Activated CD8-positive, alpha-beta T cell treated with anti-CD3 and anti-CD28 coated beads, Interleukin-2, amount 10 ng/mL, durations not matched to agents 7 days and 5 days (primary cell): ENCODE results near the gene P2RX4. TPM values are rescaled to one million over a fixed set of nuclear protein-coding genes. Genes with fewer than 3 reads are reported as not detected.

Experiments used
- ATAC-seq: fragments of 150-1000 bp; cut with Tn5 transposase; one replicate; pipeline ENCODE4 v1.10.0; 2021; ENCODE audit warnings: moderate library complexity
- CTCF ChIA-PET: fragments of 350-600 bp; sonication (Branson Sonifier 250); formaldehyde crosslinking; loops from one replicate; lab custom pipeline; 2021; ENCODE audit warnings: antibody characterized with exemption; lab: Charles Lee
- POLR2A ChIA-PET: fragments of 350-600 bp; sonication (Branson Sonifier 250); formaldehyde crosslinking; loops from one replicate; lab custom pipeline; 2021; ENCODE audit warnings: antibody characterized with exemption; lab: Charles Lee
- DNase-seq: peaks from one replicate; pipeline ENCODE4 v3.0.0-alpha.2; 2020
- H3K27ac Mint-ChIP-seq: one replicate; pipeline ENCODE4 v1.8.0; 2021; ENCODE audit warnings: mild to moderate bottlenecking, mixed read lengths
- H3K27me3 Mint-ChIP-seq: one replicate; pipeline ENCODE4 v1.8.0; 2021; ENCODE audit warnings: low read depth, mixed read lengths
- H3K36me3 Mint-ChIP-seq: one replicate; pipeline ENCODE4 v1.8.0; 2021; ENCODE audit warnings: low read depth, mixed read lengths
- H3K4me1 Mint-ChIP-seq: one replicate; pipeline ENCODE4 v1.8.0; 2021; ENCODE audit warnings: low read depth, mixed read lengths
- H3K4me3 Mint-ChIP-seq: one replicate; pipeline ENCODE4 v1.8.0; 2021; ENCODE audit warnings: mild to moderate bottlenecking, mixed read lengths
- H3K9me3 Mint-ChIP-seq: one replicate; pipeline ENCODE4 v1.8.0; 2022; ENCODE audit warnings: mixed read lengths; ENCODE audit not compliant: insufficient read depth
- total RNA-seq, 2 experiments: library from RNA; stranded (reverse); gene quantifications; one replicate each; pipeline ENCODE4 v1.2.3, GENCODE V29; 2021

P2RX4 gene
- total RNA-seq, 2 experiments from 2014 or later: 38.7 to 41.0 TPM

DNA sequence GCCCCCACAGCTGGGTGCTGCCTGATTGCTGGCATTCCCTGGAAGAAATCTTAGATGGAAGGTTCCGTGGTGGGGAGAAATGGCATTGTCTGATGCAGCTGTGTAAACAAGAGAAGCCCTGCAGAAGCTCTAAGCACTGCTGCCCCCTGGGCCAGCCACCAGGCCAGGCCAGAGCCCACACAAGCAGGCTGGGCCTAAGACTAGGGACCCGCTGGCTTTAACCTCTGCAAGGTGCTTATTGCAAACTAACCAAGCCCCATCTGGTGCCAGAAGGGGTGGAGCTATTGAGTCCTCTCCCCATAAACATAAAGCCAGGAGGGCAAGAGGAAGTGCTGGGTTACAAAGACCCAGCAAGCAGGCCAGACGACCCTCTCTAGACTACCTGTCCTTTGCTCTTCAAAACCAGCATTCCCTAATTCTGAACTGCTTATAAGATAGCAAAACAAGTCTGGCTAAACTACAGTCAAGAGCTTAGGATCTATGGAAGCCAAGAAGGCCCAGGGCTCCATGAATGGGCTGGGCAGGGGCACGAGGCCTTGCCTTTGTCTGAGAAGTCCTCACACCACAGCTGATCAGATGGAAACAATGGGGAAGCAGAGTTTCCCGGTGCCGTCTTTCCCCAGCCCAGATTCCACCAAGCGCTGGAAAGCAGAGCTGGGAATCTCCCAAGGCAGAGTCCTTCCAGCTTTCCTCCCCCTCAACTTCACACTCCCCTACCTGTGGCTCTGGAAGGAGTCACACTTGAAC is 28.8 kb downstream of the P2RX4 start:
- ChIA-PET CTCF (interaction anchor here (0.9 to 3.2 kb wide), 11 partner anchors 9 to 179 kb away, joined by 3 to 45 read pairs (median 4); partner anchors contain the start of gene CAMKK2), POLR2A (interaction anchor here (0.6 to 2.1 kb wide), 7 partner anchors 9 to 441 kb away, joined by 3 to 7 read pairs (median 4); no protein-coding TSS in a partner anchor)
- Mint-ChIP-seq H3K4me3 (no peak overlapping the region), H3K36me3 (peaks cover 63% of the 10 kb centered on the region), H3K27me3 (no peaks in the 10 kb centered on the region), H3K9me3 (no peaks in the 10 kb centered on the region), H3K4me1 (peaks cover 44% of the 10 kb centered on the region), H3K27ac (peak overlapping the region; percentile 96)
- DNase-seq: no peak
- ATAC-seq: no peak

DNA sequence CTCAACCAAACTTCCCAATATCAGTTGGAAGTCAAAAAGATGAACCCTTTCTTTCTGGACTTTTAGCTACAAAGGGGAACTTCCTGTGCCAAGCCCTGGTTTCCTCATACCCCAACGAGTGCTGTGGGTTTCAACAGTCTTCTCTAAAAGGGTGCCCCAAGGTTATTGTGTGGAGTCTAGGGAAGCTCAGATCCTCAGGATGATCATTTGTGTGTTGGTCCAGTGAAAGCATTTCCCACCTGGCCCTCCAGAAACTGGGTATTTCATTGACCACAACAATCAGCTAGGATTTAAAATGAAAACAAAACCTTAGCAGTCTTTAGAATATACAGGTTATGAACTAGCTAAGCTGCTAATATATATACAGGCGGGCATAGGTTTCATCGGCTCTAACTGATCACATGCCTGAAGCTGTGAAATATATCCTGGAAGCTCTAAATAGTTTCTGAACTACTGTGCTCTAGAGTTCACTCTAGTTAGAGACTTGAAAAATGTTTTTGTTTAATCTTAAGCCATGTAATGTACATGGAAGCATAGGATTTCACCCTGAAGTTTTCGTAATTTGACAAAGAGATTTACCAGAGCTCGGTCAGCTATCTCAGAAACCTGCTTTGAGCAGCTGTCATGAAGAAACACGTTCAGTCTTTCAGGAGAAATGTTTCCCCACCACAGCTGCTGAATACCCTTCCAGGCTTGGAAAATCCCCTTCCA is 29.6 kb downstream of the P2RX4 start:
- Mint-ChIP-seq H3K4me1 (peaks cover 44% of the 10 kb centered on the region), H3K27me3 (no peaks in the 10 kb centered on the region), H3K4me3 (no peak overlapping the region), H3K9me3 (no peaks in the 10 kb centered on the region), H3K27ac (peak overlapping the region; percentile 96), H3K36me3 (peaks cover 60% of the 10 kb centered on the region)
- ATAC-seq (no peak), DNase-seq (no peak)
- ChIA-PET CTCF (interaction anchor here (0.9 to 3.2 kb wide), 11 partner anchors 10 to 180 kb away, joined by 3 to 45 read pairs (median 4); partner anchors contain the start of gene CAMKK2), POLR2A (interaction anchor here (0.6 to 2.1 kb wide), 5 partner anchors 8 to 441 kb away, joined by 3 to 7 read pairs (median 5); no protein-coding TSS in a partner anchor)

DNA sequence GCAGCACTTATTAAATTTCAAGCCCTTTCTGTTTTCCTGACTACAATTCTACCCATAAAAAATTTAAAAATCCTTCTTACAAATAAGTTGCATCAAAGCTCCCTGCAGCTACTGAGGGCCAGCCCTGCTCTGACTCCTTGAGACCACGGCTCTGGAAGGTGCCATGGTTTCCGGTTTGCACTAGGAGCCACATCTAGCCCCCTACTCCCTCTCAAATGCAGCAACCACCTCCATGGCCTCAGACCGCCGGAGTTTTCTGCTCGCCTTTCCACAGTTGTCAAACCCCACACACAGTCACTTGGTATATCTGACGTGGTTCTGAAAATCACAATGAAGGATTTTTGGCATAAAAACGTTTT is 30.1 kb downstream of the P2RX4 start:
- peak; percentile 22 for ATAC-seq
- DNase-seq: no peak
- ChIA-PET CTCF (interaction anchor here (0.9 to 3.2 kb wide), 10 partner anchors 10 to 180 kb away, joined by 3 to 45 read pairs (median 4); partner anchors contain the start of gene CAMKK2), POLR2A (interaction anchor here (0.8 to 2.1 kb wide), 7 partner anchors 8 to 95 kb away, joined by 3 to 8 read pairs (median 5); no protein-coding TSS in a partner anchor)
- Mint-ChIP-seq H3K4me1 (peaks cover 44% of the 10 kb centered on the region), H3K4me3 (peak overlapping the region; percentile 68), H3K36me3 (peaks cover 56% of the 10 kb centered on the region), H3K27ac (peak overlapping the region; percentile 96), H3K9me3 (no peaks in the 10 kb centered on the region), H3K27me3 (no peaks in the 10 kb centered on the region)

DNA sequence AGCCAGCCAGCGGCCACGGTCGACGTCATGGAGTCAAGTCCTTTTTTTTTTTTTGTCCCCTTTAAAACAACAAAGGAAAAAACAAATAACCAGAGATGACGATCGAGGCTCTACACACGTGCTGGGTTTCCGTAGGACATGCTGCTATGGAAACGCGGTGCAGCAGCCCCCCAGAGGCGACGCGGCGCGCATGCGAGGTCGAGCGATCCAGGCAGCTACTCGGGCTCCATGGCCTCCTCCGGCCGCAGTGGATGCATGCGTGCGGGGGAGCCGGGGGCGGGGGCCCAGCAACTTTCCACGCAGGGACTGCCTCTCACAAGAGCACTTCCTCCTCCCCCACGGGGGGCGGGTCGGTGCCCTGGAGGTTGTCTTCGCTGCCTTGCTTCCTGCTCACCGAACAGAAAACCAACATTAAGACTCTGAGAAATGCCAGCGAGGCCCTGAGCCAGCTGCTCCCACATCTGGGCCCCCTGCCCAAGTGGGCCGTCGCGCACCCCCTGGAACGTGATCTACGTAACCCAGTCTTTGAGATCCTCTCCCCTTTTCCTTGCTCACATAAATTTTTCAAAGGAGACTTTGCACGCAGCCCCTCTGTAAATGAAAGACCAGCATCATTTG is 30.7 kb downstream of the P2RX4 start:
- CTCF ChIA-PET: interaction anchor here (1.4 to 3.2 kb wide), 4 partner anchors 11 to 181 kb away, joined by 3 to 45 read pairs (median 14); no protein-coding TSS in a partner anchor
- Mint-ChIP-seq H3K36me3 (peaks cover 51% of the 10 kb centered on the region), H3K27me3 (no peaks in the 10 kb centered on the region), H3K4me1 (peaks cover 44% of the 10 kb centered on the region), H3K4me3 (peak overlapping the region; percentile 68), H3K27ac (peak overlapping the region; percentile 96), H3K9me3 (no peaks in the 10 kb centered on the region)
- POLR2A ChIA-PET: interaction anchor here (0.8 to 2.1 kb wide), 4 partner anchors 9 to 95 kb away, joined by 3 to 8 read pairs (median 6); no protein-coding TSS in a partner anchor
- peak; percentile 90 for ATAC-seq
- DNase-seq: peak; percentile 89

DNA sequence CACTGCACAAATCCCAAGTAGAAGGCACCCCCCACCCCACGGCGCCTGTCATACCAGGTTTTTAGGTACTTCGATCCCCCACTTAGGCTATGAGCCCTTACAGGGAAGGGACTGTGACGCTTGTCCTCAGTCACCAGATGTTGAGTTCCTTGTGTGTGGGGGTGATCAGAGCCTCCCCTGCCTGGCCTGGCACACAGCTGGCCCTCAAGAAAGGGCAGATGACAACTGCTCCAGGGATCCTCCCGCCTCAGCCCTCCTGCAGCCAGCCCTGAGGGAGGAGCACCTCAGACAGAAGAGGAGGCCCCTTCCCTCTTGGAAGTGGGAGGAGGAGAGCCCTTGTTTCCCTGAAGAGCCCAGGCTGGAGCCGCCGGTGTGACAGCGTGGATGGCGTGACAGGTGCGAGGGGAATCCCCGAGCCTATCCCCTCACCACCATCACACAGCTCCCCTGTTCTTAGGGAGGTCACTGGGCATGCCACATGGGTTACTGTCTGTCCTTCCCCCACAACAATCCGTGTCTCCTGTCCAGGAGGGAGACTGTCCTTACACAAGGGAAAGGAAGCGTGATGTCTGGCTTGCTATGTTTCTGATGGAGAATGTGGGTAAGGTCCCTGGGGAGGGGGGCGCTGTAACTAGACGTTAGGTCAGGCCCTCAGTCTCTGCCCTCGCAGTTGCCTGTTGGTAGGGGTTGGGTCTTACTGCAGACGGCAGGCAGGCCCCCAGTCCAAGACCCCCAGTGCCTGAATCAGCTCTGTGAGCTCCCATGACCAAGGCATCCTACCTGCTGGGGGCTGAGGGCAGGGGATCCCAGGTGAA is 31.4 kb downstream of the P2RX4 start:
- peaks cover 44% of the 10 kb centered on the region for H3K4me1 Mint-ChIP-seq

DNA sequence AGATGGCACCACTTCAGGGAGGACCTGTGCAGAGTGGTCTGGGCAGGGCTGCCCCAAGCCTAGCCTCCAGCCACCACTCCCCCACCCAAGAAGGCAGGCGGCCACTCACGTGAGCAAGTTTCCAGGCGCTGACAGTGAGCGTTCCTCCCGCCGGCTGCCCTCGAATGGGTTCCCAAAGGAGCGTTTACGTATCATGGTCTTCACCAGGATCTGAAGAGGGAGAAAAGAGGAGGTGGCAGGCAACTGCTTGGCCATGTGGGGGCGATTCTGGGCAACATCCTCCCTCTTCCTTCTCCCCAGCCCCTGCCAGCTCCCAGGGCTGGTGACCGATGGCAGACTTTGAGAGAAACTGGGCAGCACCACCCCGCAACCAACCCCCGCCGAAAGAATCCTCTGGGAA is 35.1 kb downstream of the P2RX4 start:
- H3K27ac Mint-ChIP-seq: no peak overlapping the region

More for the DNA sequence above, 31.4 kb downstream of the P2RX4 start:
- peak overlapping the region; percentile 68 for H3K4me3 Mint-ChIP-seq
- ATAC-seq (no peak), DNase-seq (no peak)
- peaks cover 45% of the 10 kb centered on the region for H3K36me3 Mint-ChIP-seq
- H3K27me3 Mint-ChIP-seq: no peaks in the 10 kb centered on the region
- peak overlapping the region; percentile 96 for H3K27ac Mint-ChIP-seq
- H3K9me3 Mint-ChIP-seq: no peaks in the 10 kb centered on the region
- CTCF ChIA-PET: interaction anchor here (3.2 kb wide), 1 partner anchor 11 kb away, joined by 45 read pairs; no protein-coding TSS in a partner anchor
- POLR2A ChIA-PET: interaction anchor here (1.2 to 1.7 kb wide), 2 partner anchors 17 to 96 kb away, joined by 4 to 8 read pairs; no protein-coding TSS in a partner anchor

DNA sequence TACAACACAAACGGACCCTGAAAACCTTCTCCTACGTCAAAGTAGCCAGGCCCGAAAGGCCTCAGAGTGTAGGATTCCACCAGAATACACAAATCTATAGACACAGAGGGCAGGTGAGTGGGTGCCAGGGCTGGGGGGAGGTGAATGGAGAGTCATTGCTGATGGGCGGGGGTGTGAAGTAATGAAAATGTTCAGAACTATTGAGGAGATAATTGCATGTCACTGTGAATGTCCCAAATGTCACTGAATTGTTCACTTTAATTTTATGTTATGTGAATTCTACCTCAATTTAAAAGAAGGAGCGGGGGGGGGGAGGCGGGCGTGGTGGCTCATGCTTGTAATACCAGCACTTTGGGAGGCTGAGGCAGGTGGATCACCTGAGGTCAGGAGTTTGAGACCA is 36.0 kb downstream of the P2RX4 start:
- ChIA-PET CTCF (no interaction called here), POLR2A (no interaction called here)
- Mint-ChIP-seq H3K9me3 (no peaks in the 10 kb centered on the region), H3K4me1 (peaks cover 10% of the 10 kb centered on the region), H3K27me3 (no peaks in the 10 kb centered on the region), H3K36me3 (peaks cover 22% of the 10 kb centered on the region), H3K27ac (no peak overlapping the region), H3K4me3 (no peak overlapping the region)
- DNase-seq (no peak), ATAC-seq (no peak)

More for the DNA sequence above, 35.1 kb downstream of the P2RX4 start:
- ATAC-seq (no peak), DNase-seq (no peak)
- Mint-ChIP-seq H3K36me3 (peaks cover 29% of the 10 kb centered on the region), H3K27me3 (no peaks in the 10 kb centered on the region), H3K9me3 (no peaks in the 10 kb centered on the region), H3K4me3 (no peak overlapping the region), H3K4me1 (peaks cover 19% of the 10 kb centered on the region)
- ChIA-PET POLR2A (no interaction called here), CTCF (no interaction called here)

DNA sequence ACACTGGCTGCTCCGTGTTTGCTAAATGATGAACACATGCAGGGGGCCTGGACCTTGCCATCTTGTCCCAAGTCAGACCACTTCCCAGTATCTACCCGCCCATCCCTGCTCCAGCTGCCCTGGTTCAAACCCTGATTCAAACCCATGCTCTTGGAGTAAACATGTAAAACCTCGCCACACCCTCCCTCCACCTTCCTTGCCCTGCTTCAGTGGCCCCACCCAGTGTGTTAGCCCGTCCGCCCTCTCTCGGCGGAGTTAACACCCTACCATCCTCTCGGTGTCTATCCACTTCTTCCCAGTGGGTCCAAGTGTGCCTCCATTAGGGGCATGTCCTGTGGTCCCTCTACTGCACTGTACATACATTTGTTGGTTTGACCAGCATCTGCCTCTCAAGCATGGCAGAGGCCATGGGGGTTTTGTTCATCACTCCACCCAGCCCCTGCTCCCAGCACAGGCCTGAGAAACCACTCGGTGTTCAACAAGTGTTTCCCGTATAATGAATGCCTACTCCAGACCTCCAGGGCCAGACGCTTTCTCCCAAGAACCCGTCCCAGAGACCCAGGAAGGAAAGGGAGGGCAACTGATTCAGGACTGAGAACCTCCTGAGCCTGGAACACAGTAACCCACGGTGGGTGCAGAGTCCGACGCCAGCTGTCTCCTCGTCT is 37.1 kb downstream of the P2RX4 start:
- ChIA-PET CTCF (no interaction called here), POLR2A (interaction anchor here (1.3 kb wide), 1 partner anchor 8 kb away, joined by 5 read pairs; no protein-coding TSS in a partner anchor)
- Mint-ChIP-seq H3K27ac (peak overlapping the region; percentile 6), H3K4me1 (no peaks in the 10 kb centered on the region), H3K9me3 (no peaks in the 10 kb centered on the region), H3K4me3 (no peak overlapping the region), H3K36me3 (peaks cover 21% of the 10 kb centered on the region), H3K27me3 (no peaks in the 10 kb centered on the region)
- no peak for DNase-seq
- no peak for ATAC-seq

DNA sequence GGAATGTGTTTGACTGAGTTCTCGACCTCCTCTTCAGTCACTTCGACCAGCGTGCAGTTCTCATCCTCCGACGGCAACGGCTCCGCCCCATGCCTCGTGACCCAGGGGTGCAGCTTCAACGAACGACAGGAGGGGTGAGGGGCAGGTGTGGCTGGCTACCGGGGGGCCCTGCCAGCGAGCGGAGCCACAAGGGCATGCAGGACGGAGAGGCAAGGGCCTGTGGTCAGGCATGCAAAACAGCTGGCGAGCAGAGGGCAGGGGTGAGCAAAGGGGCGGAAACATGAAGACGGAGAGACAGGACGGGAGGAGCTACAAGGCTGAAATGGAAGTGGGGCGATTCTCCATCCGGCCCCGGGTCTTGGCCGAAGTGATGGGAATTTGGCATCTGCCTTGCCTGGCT is 38.7 kb downstream of the P2RX4 start:
- no peak overlapping the region for H3K4me3 Mint-ChIP-seq
- H3K9me3 Mint-ChIP-seq: no peaks in the 10 kb centered on the region
- H3K36me3 Mint-ChIP-seq: peaks cover 28% of the 10 kb centered on the region
- H3K4me1 Mint-ChIP-seq: no peaks in the 10 kb centered on the region
- DNase-seq (no peak), ATAC-seq (no peak)
- CTCF ChIA-PET: no interaction called here
- POLR2A ChIA-PET: interaction anchor here (1.3 kb wide), 2 partner anchors 8 to 9 kb away, joined by 3 to 5 read pairs; no protein-coding TSS in a partner anchor
- no peak overlapping the region for H3K27ac Mint-ChIP-seq
- H3K27me3 Mint-ChIP-seq: no peaks in the 10 kb centered on the region

DNA sequence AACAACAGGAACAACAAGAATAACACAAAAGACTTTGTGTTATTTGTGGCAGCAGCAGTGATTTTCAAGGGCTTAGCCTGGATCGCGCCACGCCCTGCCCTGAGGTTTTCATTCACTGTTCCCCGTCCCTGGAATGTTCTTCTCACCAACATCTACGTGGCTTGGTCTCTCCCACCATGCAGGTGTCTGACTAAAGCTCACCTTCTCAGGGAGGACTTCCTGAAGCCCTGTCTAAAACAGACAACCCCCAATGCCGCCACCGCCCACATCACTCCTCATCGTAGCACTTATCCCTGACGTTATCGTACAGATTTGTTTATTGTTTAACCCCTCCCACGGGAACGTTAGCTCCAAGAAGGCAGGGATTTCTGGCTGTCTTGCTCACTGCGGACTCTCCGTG is 40.4 kb downstream of the P2RX4 start:
- Mint-ChIP-seq H3K27me3 (no peaks in the 10 kb centered on the region), H3K4me1 (no peaks in the 10 kb centered on the region), H3K27ac (no peak overlapping the region), H3K9me3 (no peaks in the 10 kb centered on the region), H3K4me3 (no peak overlapping the region), H3K36me3 (peaks cover 40% of the 10 kb centered on the region)
- ATAC-seq (no peak), DNase-seq (no peak)
- ChIA-PET POLR2A (interaction anchor here (1.6 kb wide), 1 partner anchor 11 kb away, joined by 7 read pairs; no protein-coding TSS in a partner anchor), CTCF (no interaction called here)
